ENCODE measurements around the gene SLC44A4. TPM values are rescaled to one million over a fixed set of nuclear protein-coding genes. Genes with fewer than 3 reads are reported as not detected.
"Not testable (repeated sequence)": the region's sequence is repeated elsewhere in the genome, so short reads cannot be mapped to it uniquely, and the experiment has no call there.

Gene SLC44A4
- total RNA-seq, 1 donor from 2014 or later, result not detected

- peaks cover 20% of the 10 kb centered on the region for H3K4me1 Mint-ChIP-seq (ENCODE audit: low read depth)
These were observed 17.6 kb downstream of the SLC44A4 start for GRCh38 chr6:31861150-31861549.

GRCh38 chr6:31860349-31860748, 18.4 kb downstream of the SLC44A4 start:
- peaks cover 20% of the 10 kb centered on the region for H3K4me1 Mint-ChIP-seq (ENCODE audit: low read depth)
- H3K4me3 Mint-ChIP-seq (ENCODE audit: unreplicated experiment), result no peak overlapping the region
- no peaks in the 10 kb centered on the region for H3K9me3 Mint-ChIP-seq (ENCODE audit: low read depth)
- H3K27me3 Mint-ChIP-seq (ENCODE audit: low read depth), result no peaks in the 10 kb centered on the region
- TF ChIP-seq CTCF (IDR thresholded peaks at IDR 0.05), result no peak
- H3K27ac Mint-ChIP-seq (ENCODE audit: unreplicated experiment), result no peak overlapping the region
- DNase-seq (ENCODE audit: low spot score), result no peak
- peaks cover 13% of the 10 kb centered on the region for H3K36me3 Mint-ChIP-seq (ENCODE audit: low read depth)

More at GRCh38 chr6:31861150-31861549, 17.6 kb downstream of the SLC44A4 start:
- Mint-ChIP-seq H3K27me3 (ENCODE audit: low read depth) (no peaks in the 10 kb centered on the region), H3K36me3 (ENCODE audit: low read depth) (peaks cover 13% of the 10 kb centered on the region), H3K4me3 (ENCODE audit: unreplicated experiment) (no peak overlapping the region), H3K27ac (ENCODE audit: unreplicated experiment) (no peak overlapping the region), H3K9me3 (ENCODE audit: low read depth) (no peaks in the 10 kb centered on the region)
- DNase-seq (ENCODE audit: low spot score), result no peak
- no peak for TF ChIP-seq CTCF (IDR thresholded peaks at IDR 0.05)

GRCh38 chr6:31859923-31860322, 18.9 kb downstream of the SLC44A4 start:
- Mint-ChIP-seq H3K4me1 (ENCODE audit: low read depth) (peaks cover 20% of the 10 kb centered on the region), H3K36me3 (ENCODE audit: low read depth) (peaks cover 14% of the 10 kb centered on the region), H3K27me3 (ENCODE audit: low read depth) (no peaks in the 10 kb centered on the region), H3K9me3 (ENCODE audit: low read depth) (no peaks in the 10 kb centered on the region), H3K4me3 (ENCODE audit: unreplicated experiment) (no peak overlapping the region), H3K27ac (ENCODE audit: unreplicated experiment) (no peak overlapping the region)
- no peak for DNase-seq (ENCODE audit: low spot score)
- no peak for TF ChIP-seq CTCF (IDR thresholded peaks at IDR 0.05)

- TF ChIP-seq CTCF (IDR thresholded peaks at IDR 0.05), result no peak
- no peak overlapping the region for H3K27ac Mint-ChIP-seq (ENCODE audit: unreplicated experiment)
- H3K36me3 Mint-ChIP-seq (ENCODE audit: low read depth), result peaks cover 14% of the 10 kb centered on the region
- no peaks in the 10 kb centered on the region for H3K9me3 Mint-ChIP-seq (ENCODE audit: low read depth)
- no peaks in the 10 kb centered on the region for H3K27me3 Mint-ChIP-seq (ENCODE audit: low read depth)
- H3K4me3 Mint-ChIP-seq (ENCODE audit: unreplicated experiment), result no peak overlapping the region
- H3K4me1 Mint-ChIP-seq (ENCODE audit: low read depth), result peaks cover 19% of the 10 kb centered on the region
- no peak for DNase-seq (ENCODE audit: low spot score)
These were observed 20.1 kb downstream of the SLC44A4 start for GRCh38 chr6:31858707-31859106.

- Mint-ChIP-seq H3K36me3 (ENCODE audit: low read depth) (peaks cover 14% of the 10 kb centered on the region), H3K4me1 (ENCODE audit: low read depth) (peaks cover 14% of the 10 kb centered on the region)
- not testable (repeated sequence) for H3K27me3 Mint-ChIP-seq (ENCODE audit: low read depth); H3K9me3 Mint-ChIP-seq (ENCODE audit: low read depth); DNase-seq (ENCODE audit: low spot score); H3K27ac Mint-ChIP-seq (ENCODE audit: unreplicated experiment); H3K4me3 Mint-ChIP-seq (ENCODE audit: unreplicated experiment)
These were observed 21.0 kb downstream of the SLC44A4 start for GRCh38 chr6:31857774-31858173.

- not testable (repeated sequence) for H3K9me3 Mint-ChIP-seq (ENCODE audit: low read depth); H3K36me3 Mint-ChIP-seq (ENCODE audit: low read depth); H3K27me3 Mint-ChIP-seq (ENCODE audit: low read depth); H3K4me1 Mint-ChIP-seq (ENCODE audit: low read depth); DNase-seq (ENCODE audit: low spot score); H3K27ac Mint-ChIP-seq (ENCODE audit: unreplicated experiment); H3K4me3 Mint-ChIP-seq (ENCODE audit: unreplicated experiment)
These were observed 26.6 kb downstream of the SLC44A4 start for GRCh38 chr6:31851980-31852718.

Data from chondrocyte (in vitro differentiated cells).